KMS-11 (cell line): ENCODE measurements around the gene BORCS8.

ENCODE experiments used
- H2AFZ ChIP-seq: fragments of 200-600 bp; sonication (generic); 2 replicates; pipeline ENCODE4 v1.6.1; 2016; ENCODE audit warnings: antibody characterized with exemption, mixed run types, low read depth
- H3K27ac ChIP-seq: fragments of 200-600 bp; sonication (generic); 2 replicates; pipeline ENCODE4 v1.6.1; 2016; ENCODE audit warnings: mild to moderate bottlenecking, mixed run types
- H3K27me3 ChIP-seq: fragments of 200-600 bp; sonication (generic); 2 replicates; pipeline ENCODE4 v1.6.1; 2017; ENCODE audit warnings: mild to moderate bottlenecking, low read depth, mixed run types, moderate library complexity; ENCODE audit not compliant: insufficient read depth
- H3K36me3 ChIP-seq: fragments of 200-600 bp; sonication (generic); 2 replicates; pipeline ENCODE4 v1.6.1; 2017; ENCODE audit warnings: mild to moderate bottlenecking, mixed run types; ENCODE audit not compliant: insufficient read depth
- H3K4me1 ChIP-seq: fragments of 200-600 bp; sonication (generic); 2 replicates; pipeline ENCODE4 v1.6.1; 2016; ENCODE audit warnings: mild to moderate bottlenecking, low read depth, mixed run types; ENCODE audit not compliant: poor library complexity, severe bottlenecking
- H3K4me2 ChIP-seq: fragments of 200-600 bp; sonication (generic); 2 replicates; pipeline ENCODE4 v1.7.0; 2016; ENCODE audit warnings: mild to moderate bottlenecking, mixed run types
- H3K4me3 ChIP-seq: fragments of 200-600 bp; sonication (generic); IDR thresholded peaks from 2 replicates; pipeline ENCODE4 v1.6.1; 2017; ENCODE audit warnings: low read depth, low read length, mixed read lengths; ENCODE audit not compliant: insufficient read depth
- H3K79me2 ChIP-seq: fragments of 200-600 bp; sonication (generic); 2 replicates; pipeline ENCODE4 v1.6.1; 2016; ENCODE audit warnings: low read depth, mixed run types; ENCODE audit not compliant: insufficient read depth
- H3K9ac ChIP-seq: fragments of 200-600 bp; sonication (generic); 2 replicates; pipeline ENCODE4 v1.6.1; 2016; ENCODE audit warnings: mild to moderate bottlenecking, mixed run types
- H4K20me1 ChIP-seq: fragments of 200-600 bp; sonication (generic); 2 replicates; pipeline ENCODE4 v1.6.1; 2016; ENCODE audit warnings: mild to moderate bottlenecking, mixed run types; ENCODE audit not compliant: insufficient read depth
- CTCF ChIP-seq: fragments of 200-600 bp; sonication (generic); conservative IDR thresholded peaks from 2 replicates; pipeline ENCODE4 v1.6.1; 2017; ENCODE audit warnings: low read depth, mild to moderate bottlenecking, antibody characterized with exemption, low read length, moderate library complexity, mixed read lengths

The BORCS8 gene

DNA sequence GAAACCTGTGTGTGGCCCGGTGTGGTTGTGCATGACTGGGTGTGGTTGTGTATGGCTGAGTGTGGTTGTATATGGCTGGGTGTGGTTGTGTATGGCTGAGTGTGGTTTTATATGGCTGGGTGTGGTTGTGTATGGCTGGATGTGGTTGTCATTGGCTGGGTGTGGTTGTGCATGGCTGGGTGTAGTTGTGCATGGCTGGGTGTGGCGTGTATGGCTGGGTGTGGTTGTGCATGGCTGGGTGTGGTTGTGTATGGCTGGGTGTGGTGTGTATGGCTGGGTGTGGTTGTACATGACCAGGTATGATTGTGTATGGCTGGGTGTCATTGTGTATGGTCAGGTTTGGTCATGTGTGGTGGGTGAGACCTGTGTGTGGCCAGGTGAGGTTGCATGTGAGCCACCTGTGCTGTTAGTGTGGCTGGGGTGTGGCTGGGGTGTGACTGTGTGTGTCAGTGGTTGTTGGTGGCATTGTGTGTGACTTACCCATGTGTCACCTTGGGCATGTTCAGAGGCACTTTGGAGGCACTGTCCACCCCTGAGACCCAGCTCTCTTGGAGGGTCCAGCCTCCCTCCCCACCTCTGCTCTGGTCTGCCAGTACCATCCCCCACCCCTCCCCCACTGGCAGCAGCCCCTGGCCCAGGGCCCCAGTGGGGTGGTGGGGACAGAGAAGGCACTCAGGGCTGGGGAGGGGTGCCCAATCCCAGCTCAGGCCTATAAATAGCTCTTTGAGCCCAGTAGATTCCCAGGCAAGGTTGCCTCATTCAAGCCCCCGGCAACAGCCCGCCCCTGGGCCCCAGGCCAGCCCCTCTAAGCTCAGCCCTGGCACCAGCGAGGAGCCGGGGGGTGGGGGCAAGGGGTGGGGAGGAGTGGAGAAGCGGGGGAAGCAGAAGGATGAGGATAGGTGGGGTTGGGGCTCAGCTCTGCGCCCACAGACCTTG lies 16.0 kb upstream of the BORCS8 start:
- TF ChIP-seq CTCF, result no peak
- no peaks in the 10 kb centered on the region for H4K20me1 ChIP-seq
- peaks cover 11% of the 10 kb centered on the region; the same call in 1 of the 2 replicates for H3K27me3 ChIP-seq
- no peaks in the 10 kb centered on the region for H3K36me3 ChIP-seq
- no peak overlapping the region for H2AFZ ChIP-seq
- no peak overlapping the region for H3K9ac ChIP-seq
- H3K27ac ChIP-seq, result no peak overlapping the region
- H3K4me2 ChIP-seq, result no peak overlapping the region
- no peak overlapping the region for H3K4me3 ChIP-seq
- peaks cover 2% of the 10 kb centered on the region; the same call in 1 of the 2 replicates for H3K79me2 ChIP-seq
- H3K4me1 ChIP-seq, result peaks cover 13% of the 10 kb centered on the region

DNA sequence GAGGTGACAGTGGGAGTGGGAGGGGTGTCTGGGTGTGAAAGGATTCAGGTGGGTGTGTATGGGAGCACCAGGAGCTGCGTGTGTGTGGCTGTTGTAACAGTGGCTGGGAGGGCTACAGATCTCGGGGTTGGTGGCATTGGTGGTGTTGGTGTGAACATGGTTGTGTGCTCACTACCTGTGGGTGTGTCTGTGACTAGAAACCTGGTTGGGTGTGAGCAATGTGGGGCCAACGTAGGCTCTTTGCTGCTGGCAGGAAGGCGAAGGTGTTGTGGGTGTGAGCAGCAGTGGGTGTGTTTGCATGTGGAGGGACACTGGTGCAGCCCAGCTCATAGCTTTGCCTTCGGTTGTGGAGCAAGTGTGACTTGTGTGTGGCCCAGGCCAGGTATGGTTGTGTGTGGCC lies 15.0 kb upstream of the BORCS8 start:
- no peak overlapping the region for H3K4me3 ChIP-seq
- peaks cover 12% of the 10 kb centered on the region; the same call in 1 of the 2 replicates for H3K79me2 ChIP-seq
- TF ChIP-seq CTCF, result no peak
- no peak overlapping the region for H2AFZ ChIP-seq
- no peak overlapping the region for H3K27ac ChIP-seq
- H3K27me3 ChIP-seq, result peaks cover 11% of the 10 kb centered on the region; the same call in 1 of the 2 replicates
- H3K36me3 ChIP-seq, result no peaks in the 10 kb centered on the region
- H3K4me1 ChIP-seq, result peaks cover 13% of the 10 kb centered on the region
- H4K20me1 ChIP-seq, result no peaks in the 10 kb centered on the region
- H3K9ac ChIP-seq, result no peak overlapping the region
- H3K4me2 ChIP-seq, result no peak overlapping the region

GRCh38 chr19:19205416-19206410 lies 13.8 kb upstream of the BORCS8 start:
- TF ChIP-seq CTCF, result no peak
- Histone ChIP-seq H3K27me3 (0 out of 2 replicates have a peak, but pooled peaks cover 5% of the 10 kb centered on the region), H3K79me2 (peaks cover 13% of the 10 kb centered on the region; the same call in 1 of the 2 replicates), H3K27ac (no peak overlapping the region), H3K9ac (no peak overlapping the region), H2AFZ (no peak overlapping the region), H3K4me1 (peaks cover 13% of the 10 kb centered on the region), H3K4me2 (no peak overlapping the region), H4K20me1 (no peaks in the 10 kb centered on the region), H3K4me3 (no peak overlapping the region), H3K36me3 (no peaks in the 10 kb centered on the region)

GRCh38 chr19:19204181-19204580 lies 12.2 kb upstream of the BORCS8 start:
- Histone ChIP-seq H3K4me3 (no peak overlapping the region), H4K20me1 (no peaks in the 10 kb centered on the region), H3K36me3 (no peaks in the 10 kb centered on the region), H3K27ac (no peak overlapping the region), H3K27me3 (no peaks in the 10 kb centered on the region), H3K4me1 (peaks cover 6% of the 10 kb centered on the region), H3K79me2 (peaks cover 13% of the 10 kb centered on the region; the same call in 1 of the 2 replicates), H3K9ac (no peak overlapping the region), H3K4me2 (no peak overlapping the region), H2AFZ (no peak overlapping the region)
- no peak for TF ChIP-seq CTCF
